ENCODE measurements around the gene SOBP.

GRCh38 chr6:107616775-107617174 lies 126.9 kb downstream of the SOBP start:
- TF ChIP-seq, protein P1, sequence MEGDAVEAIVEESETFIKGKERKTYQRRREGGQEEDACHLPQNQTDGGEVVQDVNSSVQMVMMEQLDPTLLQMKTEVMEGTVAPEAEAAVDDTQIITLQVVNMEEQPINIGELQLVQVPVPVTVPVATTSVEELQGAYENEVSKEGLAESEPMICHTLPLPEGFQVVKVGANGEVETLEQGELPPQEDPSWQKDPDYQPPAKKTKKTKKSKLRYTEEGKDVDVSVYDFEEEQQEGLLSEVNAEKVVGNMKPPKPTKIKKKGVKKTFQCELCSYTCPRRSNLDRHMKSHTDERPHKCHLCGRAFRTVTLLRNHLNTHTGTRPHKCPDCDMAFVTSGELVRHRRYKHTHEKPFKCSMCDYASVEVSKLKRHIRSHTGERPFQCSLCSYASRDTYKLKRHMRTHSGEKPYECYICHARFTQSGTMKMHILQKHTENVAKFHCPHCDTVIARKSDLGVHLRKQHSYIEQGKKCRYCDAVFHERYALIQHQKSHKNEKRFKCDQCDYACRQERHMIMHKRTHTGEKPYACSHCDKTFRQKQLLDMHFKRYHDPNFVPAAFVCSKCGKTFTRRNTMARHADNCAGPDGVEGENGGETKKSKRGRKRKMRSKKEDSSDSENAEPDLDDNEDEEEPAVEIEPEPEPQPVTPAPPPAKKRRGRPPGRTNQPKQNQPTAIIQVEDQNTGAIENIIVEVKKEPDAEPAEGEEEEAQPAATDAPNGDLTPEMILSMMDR (IDR thresholded peaks at IDR 0.05): no peak
- TF ChIP-seq EP300 (IDR thresholded peaks at IDR 0.05): no peak
- TF ChIP-seq NFE2L2 (conservative IDR thresholded peaks at IDR 0.05; ENCODE audit: low read length): no peak
- no peak for TF ChIP-seq POLR2A (IDR thresholded peaks at IDR 0.05; ENCODE audit: low read length)
- TF ChIP-seq, protein P2, sequence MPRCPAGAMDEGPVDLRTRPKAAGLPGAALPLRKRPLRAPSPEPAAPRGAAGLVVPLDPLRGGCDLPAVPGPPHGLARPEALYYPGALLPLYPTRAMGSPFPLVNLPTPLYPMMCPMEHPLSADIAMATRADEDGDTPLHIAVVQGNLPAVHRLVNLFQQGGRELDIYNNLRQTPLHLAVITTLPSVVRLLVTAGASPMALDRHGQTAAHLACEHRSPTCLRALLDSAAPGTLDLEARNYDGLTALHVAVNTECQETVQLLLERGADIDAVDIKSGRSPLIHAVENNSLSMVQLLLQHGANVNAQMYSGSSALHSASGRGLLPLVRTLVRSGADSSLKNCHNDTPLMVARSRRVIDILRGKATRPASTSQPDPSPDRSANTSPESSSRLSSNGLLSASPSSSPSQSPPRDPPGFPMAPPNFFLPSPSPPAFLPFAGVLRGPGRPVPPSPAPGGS (IDR thresholded peaks at IDR 0.05): no peak
- no peak for TF ChIP-seq RNF2 (IDR thresholded peaks at IDR 0.05; ENCODE audit: borderline replicate concordance, low read depth)

Measured in A549 (cell line).